OCI-LY1 (cell line): Measurements from ENCODE around the gene NMRK1.

Experiments used
- EZH2 ChIP-seq: fragments of 200-600 bp; sonication (generic), shearing (Covaris generic); IDR thresholded peaks from 2 replicates; pipeline ENCODE4 v1.8.0; 2017; ENCODE audit warnings: borderline replicate concordance, mixed run types, mild to moderate bottlenecking, antibody characterized with exemption, low read length, moderate library complexity, mixed read lengths
- TF ChIP-seq, protein P1 (sequence below): fragments of 200-600 bp; sonication (generic), shearing (Covaris generic); IDR thresholded peaks from 2 replicates; pipeline ENCODE4 v1.5.1; 2017; ENCODE audit warnings: mild to moderate bottlenecking, antibody characterized with exemption, low read length, moderate library complexity, mixed read lengths

DNA sequence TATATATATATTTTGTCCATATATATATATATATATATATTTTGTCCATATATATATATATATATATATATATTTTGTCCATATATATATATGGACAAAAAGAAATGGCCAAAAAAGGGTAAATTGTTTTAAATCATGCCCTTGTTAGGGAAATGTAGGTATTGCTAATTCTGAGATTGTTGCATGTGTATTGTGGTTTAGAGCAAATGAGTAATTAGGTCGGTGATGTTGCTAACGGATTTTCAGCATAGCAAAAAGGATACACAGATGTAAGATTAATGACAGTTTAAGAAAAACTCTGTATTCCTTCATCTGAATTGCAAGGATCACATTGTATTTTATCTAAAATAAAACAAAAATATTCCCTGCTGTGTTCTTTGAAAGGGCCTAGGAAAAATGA is 40.6 kb upstream of the NMRK1 start:
- TF ChIP-seq, protein P1, sequence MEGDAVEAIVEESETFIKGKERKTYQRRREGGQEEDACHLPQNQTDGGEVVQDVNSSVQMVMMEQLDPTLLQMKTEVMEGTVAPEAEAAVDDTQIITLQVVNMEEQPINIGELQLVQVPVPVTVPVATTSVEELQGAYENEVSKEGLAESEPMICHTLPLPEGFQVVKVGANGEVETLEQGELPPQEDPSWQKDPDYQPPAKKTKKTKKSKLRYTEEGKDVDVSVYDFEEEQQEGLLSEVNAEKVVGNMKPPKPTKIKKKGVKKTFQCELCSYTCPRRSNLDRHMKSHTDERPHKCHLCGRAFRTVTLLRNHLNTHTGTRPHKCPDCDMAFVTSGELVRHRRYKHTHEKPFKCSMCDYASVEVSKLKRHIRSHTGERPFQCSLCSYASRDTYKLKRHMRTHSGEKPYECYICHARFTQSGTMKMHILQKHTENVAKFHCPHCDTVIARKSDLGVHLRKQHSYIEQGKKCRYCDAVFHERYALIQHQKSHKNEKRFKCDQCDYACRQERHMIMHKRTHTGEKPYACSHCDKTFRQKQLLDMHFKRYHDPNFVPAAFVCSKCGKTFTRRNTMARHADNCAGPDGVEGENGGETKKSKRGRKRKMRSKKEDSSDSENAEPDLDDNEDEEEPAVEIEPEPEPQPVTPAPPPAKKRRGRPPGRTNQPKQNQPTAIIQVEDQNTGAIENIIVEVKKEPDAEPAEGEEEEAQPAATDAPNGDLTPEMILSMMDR = no peak
- TF ChIP-seq EZH2 = no peak
